T-helper 2 cell (primary cell): ENCODE results near the gene LAPTM4A.
"Not testable (repeated sequence)": the region's sequence is repeated elsewhere in the genome, so short reads cannot be mapped to it uniquely, and the experiment has no call there.

Experiments
- DNase-seq, 5 experiments: peaks; one replicate each; pipeline versions ENCODE4 v3.0.0 to v3.0.0-alpha.2; 2012 to 2022

LAPTM4A gene

GRCh38 chr2:20074901-20075300, 23.5 kb upstream of the LAPTM4A start:
- no peak for DNase-seq

GRCh38 chr2:20074046-20074648, 22.7 kb upstream of the LAPTM4A start:
- not testable (repeated sequence) for DNase-seq

GRCh38 chr2:20073460-20073859, 22.0 kb upstream of the LAPTM4A start:
- no peak for DNase-seq

- no peak for DNase-seq
Measured at GRCh38 chr2:20072436-20073158, 21.2 kb upstream of the LAPTM4A start.

- DNase-seq: no peak
Measured at GRCh38 chr2:20071397-20072383, 20.3 kb upstream of the LAPTM4A start.

DNA sequence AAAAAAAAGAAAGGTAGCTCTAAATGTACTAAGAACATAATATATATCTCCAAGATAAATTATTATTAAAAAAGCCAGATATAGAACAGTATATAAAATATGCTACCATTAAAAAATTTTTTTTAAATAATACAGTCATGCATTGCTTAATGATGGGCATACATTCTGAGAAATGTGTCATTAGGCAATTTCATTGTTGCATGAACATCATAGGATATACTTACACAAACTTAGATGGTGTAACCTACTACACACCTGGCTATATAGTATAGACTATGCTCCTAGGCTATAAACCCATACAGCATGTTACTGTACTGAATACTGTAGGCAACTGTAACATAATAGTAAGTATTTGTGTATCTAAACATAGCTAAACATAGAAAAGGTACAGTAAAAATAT, 18.3 kb upstream of the LAPTM4A start:
- DNase-seq: no peak

- DNase-seq: no peak
Measured at GRCh38 chr2:20067992-20068584, 16.7 kb upstream of the LAPTM4A start.

- DNase-seq: peak in 1 of 5 experiments; percentile 15
Measured at GRCh38 chr2:20065885-20066602, 14.6 kb upstream of the LAPTM4A start.

- no peak for DNase-seq
Measured at GRCh38 chr2:20064841-20065240, 13.4 kb upstream of the LAPTM4A start.

DNA sequence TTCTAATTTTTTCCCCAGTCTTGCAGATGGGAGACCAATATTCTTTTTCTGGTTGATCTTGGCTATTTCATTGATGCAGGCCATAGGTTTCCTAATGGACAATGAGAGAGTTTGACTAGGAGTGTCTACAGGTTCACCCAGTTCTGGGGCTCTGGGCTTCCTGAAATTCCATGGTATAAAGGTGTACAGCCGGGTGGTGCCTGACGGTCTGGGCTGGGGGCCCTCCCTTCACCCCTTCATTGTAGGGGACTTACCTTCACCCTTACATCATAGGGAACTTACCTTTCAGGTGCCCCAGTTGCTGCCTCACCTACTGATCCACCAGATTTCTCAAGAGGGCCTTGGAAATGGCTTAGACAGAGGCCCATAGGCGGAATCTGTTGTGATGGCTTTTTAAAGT, 13.0 kb upstream of the LAPTM4A start:
- DNase-seq: no peak

DNA sequence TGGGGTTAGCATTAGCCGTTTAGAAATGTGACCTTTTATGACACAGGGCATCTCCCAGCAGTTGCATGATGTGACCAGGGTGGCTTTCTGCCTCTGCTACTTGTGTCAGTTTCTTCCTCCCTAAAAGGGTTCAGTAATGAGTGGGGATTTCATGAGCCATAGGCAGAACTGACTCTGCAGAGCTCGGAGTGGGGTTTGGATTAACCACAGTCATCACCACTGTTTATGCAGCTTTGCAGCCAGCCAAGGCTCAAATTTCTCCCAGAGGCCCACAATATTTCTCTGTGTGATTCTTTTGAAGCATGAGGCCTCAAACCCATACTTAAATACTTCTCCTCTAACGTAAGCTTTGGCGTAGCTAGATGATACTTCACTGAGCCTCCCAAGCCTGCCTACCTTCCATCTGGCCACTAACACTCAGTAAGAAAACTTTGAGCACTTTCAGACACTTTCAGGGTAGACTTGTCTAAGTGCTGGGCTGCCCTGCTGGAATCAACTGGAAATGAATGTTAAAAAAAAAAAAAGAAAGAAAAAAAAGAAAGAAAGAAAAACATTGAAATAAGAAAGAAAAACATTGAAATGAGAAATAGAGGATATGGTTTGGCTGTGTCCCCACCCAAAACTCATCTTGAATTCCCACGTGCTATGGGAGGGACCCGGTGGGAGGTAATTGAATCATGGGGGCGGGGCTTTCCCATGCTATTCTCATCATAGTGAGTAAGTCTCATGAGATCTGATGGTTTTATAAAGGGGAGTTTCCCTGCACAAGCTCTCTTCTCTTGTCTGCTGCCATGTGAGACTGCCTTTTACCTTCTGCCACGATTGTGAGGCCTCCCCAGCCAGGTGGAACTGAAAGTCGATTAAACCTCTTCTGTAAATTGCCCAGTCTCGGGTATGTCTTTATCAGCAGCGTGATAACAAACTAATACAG, 11.5 kb upstream of the LAPTM4A start:
- peak in 1 of 5 experiments; percentile 38 for DNase-seq

DNA sequence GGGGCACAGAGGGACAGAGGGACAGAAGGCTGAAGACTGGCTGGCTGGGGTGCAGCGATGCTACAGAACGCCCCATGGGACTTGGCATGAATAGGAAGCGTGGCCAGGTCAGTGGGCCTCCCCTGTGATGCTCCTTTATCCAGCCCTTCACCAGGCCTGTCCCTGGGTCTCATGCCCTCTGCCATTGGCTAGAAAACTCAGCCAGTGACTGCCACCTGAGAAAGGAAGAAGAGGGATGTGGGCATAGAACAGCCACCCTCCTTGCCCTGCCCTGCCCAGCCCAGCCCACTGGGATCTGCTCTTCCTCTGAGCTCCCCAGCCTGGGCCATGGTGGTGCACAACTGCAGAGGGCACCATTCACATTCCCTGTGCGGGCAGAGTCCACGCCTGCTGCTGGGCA, 10.5 kb upstream of the LAPTM4A start:
- no peak for DNase-seq

GRCh38 chr2:20061476-20061875, 10.0 kb upstream of the LAPTM4A start:
- DNase-seq: no peak

- DNase-seq: no peak
Measured at GRCh38 chr2:20060106-20060505, 8.7 kb upstream of the LAPTM4A start.

GRCh38 chr2:20057268-20057667, 5.8 kb upstream of the LAPTM4A start:
- no peak for DNase-seq

GRCh38 chr2:20054931-20055330, 3.5 kb upstream of the LAPTM4A start:
- no peak for DNase-seq

GRCh38 chr2:20054119-20054518, 2.7 kb upstream of the LAPTM4A start:
- no peak for DNase-seq

DNA sequence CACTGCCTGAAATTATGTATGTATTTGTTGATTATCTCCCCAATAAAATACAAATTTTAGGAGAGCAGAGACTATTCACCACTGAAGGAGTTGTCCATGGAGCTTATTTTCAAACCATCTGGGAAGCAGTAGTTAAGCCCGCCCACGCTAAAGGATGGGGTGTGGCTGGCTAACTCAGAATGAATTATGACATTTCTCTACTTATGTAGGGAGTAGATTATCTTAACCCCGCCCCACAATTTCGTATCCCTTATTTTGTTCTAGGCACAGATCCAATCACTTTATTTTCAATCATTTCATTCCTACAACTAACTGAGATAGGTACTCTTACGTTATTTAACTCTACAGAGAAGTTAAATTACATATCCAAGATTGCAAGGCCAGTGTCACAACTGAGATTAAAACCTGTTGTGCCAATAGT, 1.4 kb upstream of the LAPTM4A start:
- DNase-seq: no peak

DNA sequence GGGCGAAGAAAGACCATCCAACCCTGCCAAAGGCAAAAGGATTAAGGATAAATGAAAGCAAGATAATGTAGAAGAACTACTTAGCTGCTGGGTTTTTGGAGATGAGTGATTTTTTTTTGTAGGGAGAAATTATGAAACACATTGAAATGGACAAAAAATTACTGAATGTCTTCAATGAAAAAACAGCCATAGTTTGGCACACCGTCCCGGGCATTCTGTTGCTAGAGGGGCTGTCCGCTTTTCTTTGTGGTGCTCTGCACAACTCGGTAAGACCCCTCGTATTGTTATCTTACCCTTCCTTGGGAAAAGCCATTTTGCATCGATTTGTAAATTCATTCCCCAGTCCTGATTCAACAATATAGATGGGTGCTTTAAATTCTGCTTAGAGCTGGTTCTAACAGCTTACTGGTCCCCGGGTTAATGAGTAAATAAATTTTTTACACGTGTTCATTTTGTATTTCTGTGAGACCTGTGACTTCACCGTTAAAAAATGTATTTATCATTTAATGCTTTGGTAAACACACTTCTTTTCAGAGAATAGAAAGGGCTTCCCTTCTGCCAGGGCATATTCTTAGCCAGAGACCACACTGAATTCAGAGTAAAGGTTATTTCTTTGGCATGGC, 912 bp upstream of the LAPTM4A start:
- peak in 1 of 5 experiments; percentile 7 for DNase-seq
